ENCODE data around the gene PPP1R18.

Gene PPP1R18

DNA sequence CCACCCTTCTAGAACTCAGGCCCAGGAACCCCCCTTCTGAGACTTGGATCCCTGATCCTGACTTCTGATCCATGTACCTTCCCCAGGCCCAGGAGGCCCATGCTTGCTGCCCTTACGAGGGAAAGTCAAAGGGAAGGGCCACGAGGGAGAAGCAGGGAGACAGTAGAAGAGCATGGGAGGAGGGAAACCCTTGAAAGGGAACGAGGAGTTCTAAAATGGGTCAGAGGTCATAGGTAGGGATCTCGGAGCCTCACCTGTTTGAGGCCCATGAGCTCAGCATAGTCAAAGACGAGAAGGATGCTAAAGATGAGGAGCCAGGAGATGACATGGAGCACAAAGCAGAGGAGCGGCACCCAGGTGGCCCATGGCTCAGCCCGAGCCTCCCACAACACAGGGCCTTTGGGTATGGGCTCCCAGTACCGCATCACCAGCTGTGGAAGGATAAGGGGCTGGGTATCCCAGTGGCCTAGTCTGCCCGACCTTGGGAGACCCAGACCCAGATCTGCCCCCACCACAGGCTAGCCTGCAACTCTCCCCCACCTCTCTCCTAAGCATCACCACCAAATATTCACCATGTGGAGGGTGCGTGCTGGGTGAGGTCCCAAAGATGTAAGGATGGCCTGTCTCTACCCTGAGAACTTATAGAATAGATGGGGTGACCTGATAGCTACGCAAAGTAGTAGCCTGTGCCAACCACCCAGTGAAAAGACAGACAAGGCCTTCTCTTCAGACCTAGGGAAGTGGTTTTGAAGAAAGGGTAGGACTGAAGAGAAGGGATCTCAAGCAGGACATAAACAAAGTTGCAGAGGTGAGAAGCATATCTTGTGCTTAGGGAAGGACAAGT lies 2.8 kb upstream of the PPP1R18 start:
- H3K4me3 ChIP-seq (ENCODE audit: low read depth, low read length): peak overlapping the region; percentile 70
- TF ChIP-seq, protein P1, sequence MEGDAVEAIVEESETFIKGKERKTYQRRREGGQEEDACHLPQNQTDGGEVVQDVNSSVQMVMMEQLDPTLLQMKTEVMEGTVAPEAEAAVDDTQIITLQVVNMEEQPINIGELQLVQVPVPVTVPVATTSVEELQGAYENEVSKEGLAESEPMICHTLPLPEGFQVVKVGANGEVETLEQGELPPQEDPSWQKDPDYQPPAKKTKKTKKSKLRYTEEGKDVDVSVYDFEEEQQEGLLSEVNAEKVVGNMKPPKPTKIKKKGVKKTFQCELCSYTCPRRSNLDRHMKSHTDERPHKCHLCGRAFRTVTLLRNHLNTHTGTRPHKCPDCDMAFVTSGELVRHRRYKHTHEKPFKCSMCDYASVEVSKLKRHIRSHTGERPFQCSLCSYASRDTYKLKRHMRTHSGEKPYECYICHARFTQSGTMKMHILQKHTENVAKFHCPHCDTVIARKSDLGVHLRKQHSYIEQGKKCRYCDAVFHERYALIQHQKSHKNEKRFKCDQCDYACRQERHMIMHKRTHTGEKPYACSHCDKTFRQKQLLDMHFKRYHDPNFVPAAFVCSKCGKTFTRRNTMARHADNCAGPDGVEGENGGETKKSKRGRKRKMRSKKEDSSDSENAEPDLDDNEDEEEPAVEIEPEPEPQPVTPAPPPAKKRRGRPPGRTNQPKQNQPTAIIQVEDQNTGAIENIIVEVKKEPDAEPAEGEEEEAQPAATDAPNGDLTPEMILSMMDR (IDR thresholded peaks at IDR 0.05; ENCODE audit: low read depth, low read length): no peak

DNA sequence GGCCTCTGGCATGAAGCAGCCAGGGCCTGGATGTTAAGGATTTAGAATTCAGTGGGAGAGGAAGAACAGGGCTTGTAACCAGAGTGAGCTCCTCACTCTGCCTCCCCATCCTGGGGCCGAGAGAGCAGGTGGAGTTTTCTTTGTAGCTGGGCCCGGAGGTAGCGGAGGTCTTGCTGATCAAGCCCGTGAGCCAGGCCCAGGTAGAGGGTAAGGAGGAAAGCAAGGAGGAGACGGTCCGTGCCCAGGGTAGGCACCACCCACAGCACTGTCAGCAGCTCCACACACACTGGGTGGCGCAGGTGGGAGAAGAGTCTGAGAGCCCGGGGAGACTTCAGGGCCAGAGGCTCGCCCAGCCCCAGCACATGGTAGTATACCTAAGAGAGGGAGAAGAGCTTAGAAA lies 2.1 kb upstream of the PPP1R18 start:
- H3K4me3 ChIP-seq (ENCODE audit: low read depth, low read length): peak overlapping the region; percentile 77
- TF ChIP-seq, protein P1 (IDR thresholded peaks at IDR 0.05; ENCODE audit: low read depth, low read length): no peak

DNA sequence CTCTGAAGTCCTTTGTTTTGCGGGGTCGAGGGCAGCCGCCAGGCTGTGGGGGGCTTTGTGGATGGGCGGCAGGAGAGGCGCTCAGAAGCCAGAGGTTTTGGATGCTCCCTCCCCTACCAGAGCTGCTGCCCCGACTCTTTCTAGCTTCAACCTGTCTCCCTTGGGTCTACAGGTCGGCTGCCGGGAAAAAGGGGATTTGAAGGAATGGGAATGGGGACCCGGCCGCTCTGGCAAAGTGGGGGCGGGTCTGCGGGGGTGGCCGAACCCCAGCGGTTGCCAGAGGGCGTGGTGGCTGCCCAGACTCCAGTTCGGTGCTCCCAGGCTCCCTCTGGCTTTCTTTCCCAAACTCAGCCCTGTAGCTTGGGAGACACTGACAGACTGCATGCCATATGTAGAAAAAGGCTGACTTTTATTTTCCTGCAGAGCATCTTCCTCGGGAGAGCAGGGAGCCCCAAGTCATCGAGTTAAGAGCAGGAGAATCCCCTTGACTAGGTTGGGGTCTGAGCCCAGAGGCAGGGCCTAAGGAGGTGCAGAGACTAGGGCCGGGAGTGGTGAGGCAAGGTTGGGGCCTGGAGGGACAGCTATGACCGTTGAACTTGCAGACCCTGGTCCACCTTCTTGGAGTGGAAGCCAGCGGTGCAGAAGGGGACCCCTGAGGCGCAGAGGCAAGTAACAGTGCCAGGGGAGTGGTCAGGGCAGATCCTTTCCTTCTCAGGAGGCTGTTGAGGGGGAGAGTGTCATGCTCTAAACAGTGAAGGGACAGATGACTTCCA lies 1.4 kb upstream of the PPP1R18 start:
- TF ChIP-seq, protein P1 (IDR thresholded peaks at IDR 0.05; ENCODE audit: low read depth, low read length): peak; percentile 25
- peak overlapping the region; percentile 77 for H3K4me3 ChIP-seq (ENCODE audit: low read depth, low read length)

DNA sequence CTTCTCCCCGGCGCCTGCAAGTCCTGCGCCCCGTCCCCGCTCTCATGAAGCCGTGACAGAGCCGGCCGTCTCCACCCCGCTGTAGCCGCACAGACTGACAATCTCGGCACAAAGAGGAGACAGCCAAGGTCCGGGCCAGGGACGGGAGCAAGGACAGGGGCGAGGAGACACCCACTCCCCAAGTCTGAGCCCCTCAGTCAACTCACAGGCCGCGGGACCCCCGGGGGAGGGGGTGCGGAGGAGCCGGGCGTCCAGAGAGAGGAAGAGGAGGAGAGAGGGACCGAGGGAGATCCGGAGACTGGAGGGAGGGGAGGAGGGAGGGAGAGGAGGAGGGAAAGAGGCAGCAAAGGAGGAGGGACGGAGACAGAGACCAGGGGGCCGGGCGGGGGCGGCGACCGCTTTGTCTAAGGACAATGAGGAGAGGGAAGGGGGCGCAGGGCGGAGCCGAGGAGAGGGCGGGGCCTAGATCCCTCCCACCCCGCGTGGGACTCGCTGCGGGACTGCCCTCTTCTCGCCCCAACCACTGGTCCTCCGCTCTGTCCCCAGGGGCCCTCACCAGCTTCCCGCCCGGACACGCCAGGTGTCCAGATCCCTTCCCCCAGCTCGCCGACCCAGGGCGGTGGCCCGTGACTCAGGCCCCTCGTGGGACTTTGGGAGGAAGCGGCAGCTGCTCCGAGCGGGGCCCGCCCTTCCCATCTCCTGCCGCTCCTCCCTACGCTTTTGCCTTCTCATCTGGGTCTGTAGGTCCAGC lies 638 bp upstream of the PPP1R18 start:
- TF ChIP-seq, protein P1 (IDR thresholded peaks at IDR 0.05; ENCODE audit: low read depth, low read length): no peak
- peak overlapping the region; percentile 77 for H3K4me3 ChIP-seq (ENCODE audit: low read depth, low read length)

DNA sequence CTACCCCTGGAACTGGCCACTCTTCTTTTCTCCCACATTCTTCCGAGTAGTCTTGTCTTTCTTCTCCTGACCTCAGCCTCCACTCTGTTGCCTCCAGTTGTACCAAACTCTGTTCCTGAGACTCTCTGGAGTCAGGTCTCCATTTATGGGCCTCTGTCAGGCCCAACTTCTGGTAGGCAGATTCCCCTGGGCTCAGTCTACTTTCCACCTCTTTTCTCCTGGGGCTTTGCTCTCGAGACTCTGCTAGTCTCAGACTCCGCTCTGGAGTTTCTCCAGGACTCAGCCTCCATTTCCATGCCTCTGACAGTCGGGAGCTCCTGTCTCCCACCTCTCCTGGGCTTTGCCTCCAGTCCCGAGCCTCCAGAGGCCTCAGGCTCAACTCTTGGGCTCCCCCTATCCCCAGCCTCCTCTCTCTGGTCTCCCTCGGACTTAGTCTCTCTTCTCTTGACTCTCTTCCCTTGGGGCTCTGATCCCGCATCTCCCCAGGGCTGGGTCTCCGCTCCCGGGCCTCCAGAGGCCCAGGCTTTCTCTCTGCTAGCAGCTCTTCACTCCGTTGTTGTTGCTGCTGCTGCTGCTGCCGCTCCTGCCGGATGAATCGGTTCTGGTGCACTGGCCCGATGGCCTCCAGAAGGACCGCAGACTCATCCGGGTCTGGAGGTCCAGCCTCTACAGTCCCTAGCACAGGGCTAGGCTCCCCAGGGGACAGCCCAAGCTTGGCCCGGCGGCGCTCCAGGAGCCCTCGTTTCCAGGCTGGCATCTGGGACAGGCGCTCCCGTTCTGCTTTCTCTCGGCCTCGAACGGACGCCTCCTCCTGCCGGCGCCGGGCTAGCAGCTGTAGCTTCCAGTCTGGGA lies 1.1 kb downstream of the PPP1R18 start:
- H3K4me3 ChIP-seq (ENCODE audit: low read depth, low read length): peak overlapping the region; percentile 77
- TF ChIP-seq, protein P1 (IDR thresholded peaks at IDR 0.05; ENCODE audit: low read depth, low read length): 0 out of 2 replicates have a peak, but pooled peaks have one; percentile 14

DNA sequence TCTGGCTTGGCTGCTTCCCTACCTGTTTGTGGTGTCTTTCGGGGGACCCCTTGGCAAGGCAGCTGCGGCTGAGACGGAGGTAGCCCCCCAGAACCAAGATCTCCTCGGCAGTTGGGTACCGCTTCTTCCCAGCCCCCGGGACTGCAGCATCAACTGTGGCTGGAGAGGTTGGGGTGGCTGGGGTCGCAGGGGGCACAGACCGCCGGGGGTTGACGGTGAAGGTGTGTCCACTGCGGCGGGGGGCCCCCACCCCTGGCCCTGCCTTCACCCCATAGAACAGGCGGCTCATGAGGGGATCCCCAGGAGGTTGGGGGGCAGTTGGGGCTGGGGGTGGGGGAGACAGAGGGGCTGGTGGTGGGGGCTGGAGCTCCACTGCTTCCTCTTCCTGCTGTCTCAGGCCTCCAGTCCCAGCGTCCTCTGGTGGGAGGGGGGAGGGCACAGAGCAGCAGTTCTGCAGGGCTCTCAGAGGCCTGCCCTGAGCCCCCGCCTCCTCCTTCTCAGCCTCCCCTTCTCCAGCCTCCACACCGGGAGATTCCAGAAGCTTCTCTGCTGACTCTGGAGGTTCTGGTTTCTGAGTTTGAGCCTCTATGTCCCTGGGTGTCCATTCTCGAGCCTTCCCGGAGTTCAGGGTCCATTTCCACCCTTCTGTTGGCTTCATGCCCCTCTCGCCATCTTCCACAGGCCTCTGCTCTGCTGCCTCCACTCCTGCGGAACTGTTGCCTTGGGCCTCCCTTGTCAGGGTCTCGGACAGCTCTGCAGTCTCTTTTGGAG lies 1.9 kb downstream of the PPP1R18 start:
- TF ChIP-seq, protein P1 (IDR thresholded peaks at IDR 0.05; ENCODE audit: low read depth, low read length): no peak
- peak overlapping the region; percentile 77 for H3K4me3 ChIP-seq (ENCODE audit: low read depth, low read length)

Data from WI38 (cell line).